Renal cortical epithelial cell (primary cell): ENCODE results near the gene CBLN3. TPM values are rescaled to one million over a fixed set of nuclear protein-coding genes. Genes with fewer than 3 reads are reported as not detected.

ENCODE experiments used
- DNase-seq: peaks from one replicate; pipeline ENCODE4 v3.0.0-alpha.2; 2011; ENCODE audit warnings: low read depth
- total RNA-seq: library from RNA; depleted of rRNA; stranded (reverse); fragments of >200 nt; gene quantifications from 2 replicates; pipeline ENCODE4 v1.2.3, GENCODE V29; 2014

The CBLN3 gene
- total RNA-seq, 1 donor from 2014 or later: 1.2 TPM

- no peak for DNase-seq
These were observed 3.1 kb downstream of the CBLN3 start for GRCh38 chr14:24426150-24426911.

- DNase-seq: peak; percentile 72
These were observed 3.8 kb downstream of the CBLN3 start for GRCh38 chr14:24425704-24426103.

- no peak for DNase-seq
These were observed 6.5 kb downstream of the CBLN3 start for GRCh38 chr14:24422694-24423601.

- no peak for DNase-seq
These were observed 7.2 kb downstream of the CBLN3 start for GRCh38 chr14:24422261-24422660.

- DNase-seq: no peak
These were observed 11.0 kb downstream of the CBLN3 start for GRCh38 chr14:24418492-24418873.

- DNase-seq: no peak
These were observed 11.5 kb downstream of the CBLN3 start for GRCh38 chr14:24417832-24418491.

GRCh38 chr14:24416932-24417619 lies 12.4 kb downstream of the CBLN3 start:
- DNase-seq: no peak

DNA sequence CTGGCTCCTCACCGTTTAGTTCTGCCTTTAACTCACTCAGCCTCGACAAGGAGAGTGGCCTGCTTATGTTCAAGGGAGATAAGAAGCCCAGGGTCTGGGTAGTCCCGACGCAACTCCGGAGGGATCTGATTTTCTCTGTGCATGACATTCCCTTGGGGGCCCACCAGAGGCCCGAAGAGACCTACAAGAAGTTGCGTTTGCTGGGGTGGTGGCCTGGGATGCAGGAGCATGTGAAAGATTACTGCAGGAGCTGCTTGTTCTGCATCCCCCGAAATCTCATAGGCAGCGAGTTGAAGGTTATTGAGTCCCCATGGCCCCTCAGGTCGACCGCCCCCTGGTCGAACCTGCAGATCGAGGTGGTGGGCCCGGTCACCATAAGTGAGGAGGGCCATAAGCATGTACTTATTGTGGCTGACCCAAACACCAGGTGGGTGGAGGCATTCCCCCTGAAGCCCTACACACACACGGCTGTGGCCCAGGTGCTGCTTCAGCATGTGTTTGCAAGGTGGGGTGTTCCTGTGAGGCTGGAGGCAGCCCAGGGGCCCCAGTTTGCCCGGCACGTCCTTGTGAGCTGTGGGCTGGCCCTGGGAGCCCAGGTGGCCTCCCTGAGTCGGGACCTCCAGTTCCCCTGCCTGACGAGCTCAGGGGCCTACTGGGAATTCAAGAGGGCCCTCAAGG lies 13.1 kb downstream of the CBLN3 start:
- no peak for DNase-seq

- no peak for DNase-seq
These were observed 13.8 kb downstream of the CBLN3 start for GRCh38 chr14:24415421-24416253.

DNA sequence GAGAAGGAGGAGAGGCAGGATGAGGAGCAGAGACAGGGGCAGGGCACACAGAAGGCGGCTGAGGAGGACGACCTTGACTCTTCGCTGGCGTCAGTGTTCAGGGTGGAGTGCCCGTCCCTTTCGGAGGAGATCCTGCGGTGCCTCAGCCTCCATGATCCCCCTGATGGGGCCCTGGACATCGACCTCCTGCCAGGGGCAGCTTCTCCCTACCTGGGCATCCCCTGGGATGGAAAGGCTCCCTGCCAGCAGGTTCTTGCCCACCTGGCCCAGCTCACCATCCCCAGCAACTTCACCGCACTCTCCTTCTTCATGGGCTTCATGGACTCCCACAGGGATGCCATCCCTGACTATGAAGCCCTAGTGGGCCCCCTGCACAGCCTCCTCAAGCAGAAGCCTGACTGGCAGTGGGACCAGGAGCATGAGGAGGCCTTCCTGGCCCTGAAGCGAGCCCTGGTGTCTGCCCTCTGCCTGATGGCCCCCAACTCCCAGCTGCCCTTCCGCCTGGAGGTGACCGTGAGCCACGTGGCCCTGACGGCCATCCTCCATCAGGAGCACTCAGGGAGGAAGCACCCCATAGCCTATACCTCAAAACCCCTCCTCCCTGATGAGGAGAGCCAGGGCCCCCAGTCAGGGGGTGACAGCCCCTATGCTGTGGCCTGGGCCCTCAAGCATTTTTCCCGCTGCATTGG lies 14.6 kb downstream of the CBLN3 start:
- DNase-seq: no peak

GRCh38 chr14:24414077-24414476 lies 15.4 kb downstream of the CBLN3 start:
- DNase-seq: no peak

GRCh38 chr14:24411443-24412389 lies 17.8 kb downstream of the CBLN3 start:
- peak; percentile 32 for DNase-seq

DNA sequence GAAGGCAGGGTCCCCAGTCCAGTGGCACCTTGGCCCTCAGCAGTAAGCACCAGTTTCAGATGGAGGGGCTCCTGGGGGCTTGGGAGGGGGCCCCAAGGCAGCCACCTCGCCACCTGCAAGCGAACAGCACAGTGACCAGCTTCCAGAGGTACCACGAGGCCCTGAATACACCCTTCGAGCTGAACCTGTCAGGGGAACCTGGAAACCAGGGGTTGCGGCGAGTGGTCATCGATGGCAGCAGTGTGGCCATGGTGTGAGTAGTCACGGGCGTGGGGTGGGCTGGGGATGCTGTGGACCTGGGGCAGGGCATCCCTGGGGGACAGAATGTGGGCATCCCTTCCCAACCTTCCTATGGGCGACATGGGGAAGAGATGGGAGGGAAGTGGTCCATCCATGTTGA lies 19.5 kb downstream of the CBLN3 start:
- no peak for DNase-seq

GRCh38 chr14:24409192-24409591 lies 20.3 kb downstream of the CBLN3 start:
- DNase-seq: no peak

GRCh38 chr14:24408764-24409163 lies 20.7 kb downstream of the CBLN3 start:
- no peak for DNase-seq

- DNase-seq: no peak
These were observed 21.7 kb downstream of the CBLN3 start for GRCh38 chr14:24407608-24408325.

GRCh38 chr14:24406416-24406815 lies 23.1 kb downstream of the CBLN3 start:
- DNase-seq: no peak

- DNase-seq: no peak
These were observed 24.7 kb downstream of the CBLN3 start for GRCh38 chr14:24404814-24405213.
